ENCODE data around the gene C22orf15. TPM values are rescaled to one million over a fixed set of nuclear protein-coding genes. Genes with fewer than 3 reads are reported as not detected.

The C22orf15 gene
- total RNA-seq, 2 experiments from 2014 or later = 0.78 to 0.84 TPM

GRCh38 chr22:23764899-23765881 is 2.4 kb downstream of the C22orf15 start:
- ChIA-PET POLR2A (no interaction called here), CTCF (interaction anchor here (1.0 to 1.8 kb wide), 2 partner anchors 17 to 84 kb away, joined by 4 to 6 read pairs; no protein-coding TSS in a partner anchor)

GRCh38 chr22:23767303-23767672 is 4.5 kb downstream of the C22orf15 start:
- POLR2A ChIA-PET = interaction anchor here (0.5 to 2.1 kb wide), 5 partner anchors 18 to 90 kb away, joined by 3 to 11 read pairs (median 5); partner anchors contain the start of genes DERL3 and SLC2A11
- CTCF ChIA-PET = interaction anchor here (0.6 to 3.5 kb wide), 4 partner anchors 11 to 186 kb away, joined by 4 to 21 read pairs (median 6); no protein-coding TSS in a partner anchor

GRCh38 chr22:23767673-23768548 is 5.1 kb downstream of the C22orf15 start, which contains the start of gene CHCHD10:
CHCHD10 (minus strand) TSS chr22:23767972; CDS start chr22:23767874, 98 bp downstream.
- POLR2A ChIA-PET = interaction anchor here (0.5 to 2.1 kb wide), 7 partner anchors 18 to 126 kb away, joined by 3 to 11 read pairs (median 3); partner anchors contain the start of genes DERL3, MIF and SLC2A11
- CTCF ChIA-PET = interaction anchor here (0.6 to 3.5 kb wide), 4 partner anchors 11 to 186 kb away, joined by 4 to 21 read pairs (median 6); no protein-coding TSS in a partner anchor

- ChIA-PET CTCF (interaction anchor here (0.7 to 3.5 kb wide), 2 partner anchors 62 to 80 kb away, joined by 3 to 21 read pairs; no protein-coding TSS in a partner anchor), POLR2A (no interaction called here)
These were observed 6.7 kb downstream of the C22orf15 start for GRCh38 chr22:23769321-23769965.

GRCh38 chr22:23772315-23772648 is 9.5 kb downstream of the C22orf15 start:
- ChIA-PET CTCF (interaction anchor here (1.3 kb wide), 2 partner anchors 12 to 15 kb away, joined by 3 read pairs; partner anchors contain the start of gene SMARCB1), POLR2A (interaction anchor here (1.3 kb wide), 1 partner anchor 85 kb away, joined by 3 read pairs; the partner anchor contains the start of gene SLC2A11)

- ChIA-PET CTCF (interaction anchor here (1.3 kb wide), 1 partner anchor 14 kb away, joined by 3 read pairs; the partner anchor contains the start of gene SMARCB1), POLR2A (interaction anchor here (1.3 kb wide), 1 partner anchor 85 kb away, joined by 3 read pairs; the partner anchor contains the start of gene SLC2A11)
These were observed 10.1 kb downstream of the C22orf15 start, which contains the start of gene MMP11 for GRCh38 chr22:23772649-23773473. MMP11 (plus strand) TSS chr22:23772849; CDS start chr22:23772871, 22 bp downstream.

- CTCF ChIA-PET = no interaction called here
- POLR2A ChIA-PET = no interaction called here
These were observed 10.8 kb downstream of the C22orf15 start for GRCh38 chr22:23773483-23774113.

- ChIA-PET POLR2A (no interaction called here), CTCF (interaction anchor here (0.9 to 2.0 kb wide), 2 partner anchors 12 to 75 kb away, joined by 4 to 5 read pairs; partner anchors contain the start of gene SMARCB1)
These were observed 11.5 kb downstream of the C22orf15 start for GRCh38 chr22:23774114-23774921.

- ChIA-PET POLR2A (no interaction called here), CTCF (interaction anchor here (0.9 to 2.0 kb wide), 2 partner anchors 11 to 74 kb away, joined by 4 to 5 read pairs; partner anchors contain the start of gene SMARCB1)
These were observed 12.2 kb downstream of the C22orf15 start for GRCh38 chr22:23774922-23775436.

GRCh38 chr22:23775779-23776375 is 13.1 kb downstream of the C22orf15 start:
- POLR2A ChIA-PET = no interaction called here
- CTCF ChIA-PET = interaction anchor here (2.0 kb wide), 1 partner anchor 74 kb away, joined by 5 read pairs; no protein-coding TSS in a partner anchor

- ChIA-PET POLR2A (interaction anchor here (1.0 kb wide), 1 partner anchor 12 kb away, joined by 8 read pairs; no protein-coding TSS in a partner anchor), CTCF (interaction anchor here (1.6 kb wide), 1 partner anchor 72 kb away, joined by 7 read pairs; no protein-coding TSS in a partner anchor)
These were observed 15.2 kb downstream of the C22orf15 start for GRCh38 chr22:23777776-23778576.

GRCh38 chr22:23778577-23778900 is 15.7 kb downstream of the C22orf15 start:
- POLR2A ChIA-PET = no interaction called here
- CTCF ChIA-PET = interaction anchor here (1.6 kb wide), 1 partner anchor 71 kb away, joined by 7 read pairs; no protein-coding TSS in a partner anchor

- CTCF ChIA-PET = no interaction called here
- POLR2A ChIA-PET = no interaction called here
These were observed 16.3 kb downstream of the C22orf15 start for GRCh38 chr22:23779083-23779482.

- ChIA-PET CTCF (no interaction called here), POLR2A (no interaction called here)
These were observed 16.9 kb downstream of the C22orf15 start for GRCh38 chr22:23779731-23780130.

GRCh38 chr22:23780146-23780748 is 17.5 kb downstream of the C22orf15 start:
- ChIA-PET CTCF (no interaction called here), POLR2A (no interaction called here)

All from activated CD8-positive, alpha-beta memory T cell treated with anti-CD3 and anti-CD28 coated beads for 36 hours (primary cell).